HEK293 (cell line): ENCODE measurements around the gene MCEMP1.

Experiments used
- CTCF ChIA-PET: fragments of 350-600 bp; formaldehyde crosslinking; extraction: SDS; loops from one replicate; lab custom pipeline; 2021; ENCODE audit warnings: antibody characterized with exemption; lab: Yijun Ruan, JAX
- POLR2A ChIA-PET: fragments of 300-600 bp; formaldehyde crosslinking; extraction: SDS; loops from one replicate; lab custom pipeline; 2020; ENCODE audit warnings: antibody characterized with exemption, inconsistent platforms; lab: Yijun Ruan, JAX
- H3K27ac ChIP-seq: fragments of 200-500 bp; sonication (Bioruptor generic); 2 replicates; pipeline ENCODE4 v1.5.1; 2014; ENCODE audit warnings: low read depth, low read length, control low read depth, inconsistent platforms; ENCODE audit errors: extremely low read depth
- H3K36me3 ChIP-seq, 2 experiments: fragments of 200-500 bp in 1 of 2; sonication (Bioruptor generic) in 1 of 2; 1 replicate in 1 of 2; 2 replicates in 1 of 2; pipeline ENCODE4 v1.5.1; 2014 to 2017; ENCODE audit warnings: inconsistent platforms in 2 of 2, low read length in 2 of 2; ENCODE audit not compliant: control insufficient read depth in 2 of 2, insufficient read depth in 1 of 2
- H3K4me1 ChIP-seq: fragments of 200-500 bp; sonication (Bioruptor generic); 2 replicates; pipeline ENCODE4 v1.5.1; 2014; ENCODE audit warnings: mild to moderate bottlenecking, low read length, inconsistent platforms; ENCODE audit not compliant: control insufficient read depth, insufficient read depth
- H3K4me3 ChIP-seq: 2 replicates; pipeline ENCODE4 v1.5.1; 2011; ENCODE audit warnings: low read depth, mild to moderate bottlenecking, control low read depth, low read length, moderate library complexity
- H3K9me3 ChIP-seq: fragments of 200-500 bp; sonication (Bioruptor generic); 2 replicates; pipeline ENCODE4 v1.5.1; 2014; ENCODE audit warnings: low read depth, low read length, inconsistent platforms; ENCODE audit not compliant: control insufficient read depth, insufficient read depth
- KLF8 ChIP-seq: fragments of 450-650 bp; formaldehyde crosslinking; IDR thresholded peaks from 2 replicates; pipeline ENCODE4 v1.5.1; 2016; ENCODE audit warnings: missing biosample characterization, missing genetic modification characterization
- PATZ1 ChIP-seq: fragments of 450-650 bp; formaldehyde crosslinking; IDR thresholded peaks from 2 replicates; pipeline ENCODE4 v1.5.1; 2016; ENCODE audit warnings: missing biosample characterization, missing genetic modification characterization
- SP7 ChIP-seq: fragments of 450-650 bp; formaldehyde crosslinking; IDR thresholded peaks from 2 replicates; pipeline ENCODE4 v1.5.1; 2016; ENCODE audit warnings: missing biosample characterization, missing genetic modification characterization
- TRIM28 ChIP-seq: IDR thresholded peaks from 2 replicates; pipeline ENCODE4 v1.6.1; 2011; ENCODE audit warnings: low read length, control low read depth, borderline replicate concordance
- ZBTB7A ChIP-seq: fragments of 450-650 bp; formaldehyde crosslinking; IDR thresholded peaks from 2 replicates; pipeline ENCODE4 v1.5.1; 2016; ENCODE audit warnings: low read depth, missing biosample characterization, missing genetic modification characterization
- ZEB2 ChIP-seq: fragments of 450-650 bp; formaldehyde crosslinking; IDR thresholded peaks from 2 replicates; pipeline ENCODE4 v1.5.1; 2016; ENCODE audit warnings: missing biosample characterization, missing genetic modification characterization
- ZFP41 ChIP-seq: fragments of 450-650 bp; formaldehyde crosslinking; IDR thresholded peaks from 2 replicates; pipeline ENCODE4 v1.5.1; 2016; ENCODE audit warnings: missing biosample characterization, missing genetic modification characterization, borderline replicate concordance
- ZNF112 ChIP-seq: fragments of 450-650 bp; formaldehyde crosslinking; IDR thresholded peaks from 2 replicates; pipeline ENCODE4 v1.5.0; 2017; ENCODE audit warnings: missing biosample characterization, missing genetic modification characterization
- ZNF133 ChIP-seq: fragments of 450-650 bp; formaldehyde crosslinking; IDR thresholded peaks from 2 replicates; pipeline ENCODE4 v1.5.1; 2016; ENCODE audit warnings: missing biosample characterization, missing genetic modification characterization
- ZNF214 ChIP-seq: fragments of 450-650 bp; formaldehyde crosslinking; IDR thresholded peaks from 2 replicates; pipeline ENCODE4 v1.5.1; 2017; ENCODE audit warnings: missing biosample characterization, mild to moderate bottlenecking, missing genetic modification characterization, borderline replicate concordance
- ZNF280D ChIP-seq: fragments of 450-650 bp; formaldehyde crosslinking; IDR thresholded peaks from 2 replicates; pipeline ENCODE4 v1.5.1; 2016; ENCODE audit warnings: missing biosample characterization, missing genetic modification characterization
- ZNF398 ChIP-seq: fragments of 450-650 bp; formaldehyde crosslinking; IDR thresholded peaks from 2 replicates; pipeline ENCODE4 v1.5.1; 2017; ENCODE audit warnings: missing biosample characterization, missing genetic modification characterization
- ZNF404 ChIP-seq: fragments of 450-650 bp; formaldehyde crosslinking; IDR thresholded peaks from 2 replicates; pipeline ENCODE4 v1.5.1; 2017; ENCODE audit warnings: missing biosample characterization, missing genetic modification characterization
- ZNF629 ChIP-seq: fragments of 450-650 bp; formaldehyde crosslinking; IDR thresholded peaks from 2 replicates; pipeline ENCODE4 v1.5.1; 2017; ENCODE audit warnings: missing biosample characterization, missing genetic modification characterization
- ZNF660 ChIP-seq: fragments of 450-650 bp; IDR thresholded peaks from 2 replicates; pipeline ENCODE4 v1.5.1; 2018; ENCODE audit warnings: missing biosample characterization, mild to moderate bottlenecking, missing genetic modification characterization
- ZSCAN23 ChIP-seq: fragments of 450-650 bp; formaldehyde crosslinking; IDR thresholded peaks from 2 replicates; pipeline ENCODE4 v1.5.1; 2016; ENCODE audit warnings: missing biosample characterization, missing genetic modification characterization
- TF ChIP-seq, protein P1 (sequence below): fragments of 450-650 bp; formaldehyde crosslinking; IDR thresholded peaks from 2 replicates; pipeline ENCODE4 v1.5.1; 2017; ENCODE audit warnings: missing biosample characterization, missing genetic modification characterization
- TF ChIP-seq, protein P2 (sequence below): fragments of 450-650 bp; formaldehyde crosslinking; IDR thresholded peaks from 2 replicates; pipeline ENCODE4 v1.5.1; 2016; ENCODE audit warnings: missing biosample characterization, missing genetic modification characterization
- TF ChIP-seq, protein P3 (sequence below): fragments of 450-650 bp; formaldehyde crosslinking; IDR thresholded peaks from 2 replicates; pipeline ENCODE4 v1.5.1; 2016; ENCODE audit warnings: missing biosample characterization, missing genetic modification characterization

Gene MCEMP1

GRCh38 chr19:7680606-7681339 lies 3.9 kb downstream of the MCEMP1 start, which contains the start of gene TRAPPC5 (continued):
- TF ChIP-seq, protein P1, sequence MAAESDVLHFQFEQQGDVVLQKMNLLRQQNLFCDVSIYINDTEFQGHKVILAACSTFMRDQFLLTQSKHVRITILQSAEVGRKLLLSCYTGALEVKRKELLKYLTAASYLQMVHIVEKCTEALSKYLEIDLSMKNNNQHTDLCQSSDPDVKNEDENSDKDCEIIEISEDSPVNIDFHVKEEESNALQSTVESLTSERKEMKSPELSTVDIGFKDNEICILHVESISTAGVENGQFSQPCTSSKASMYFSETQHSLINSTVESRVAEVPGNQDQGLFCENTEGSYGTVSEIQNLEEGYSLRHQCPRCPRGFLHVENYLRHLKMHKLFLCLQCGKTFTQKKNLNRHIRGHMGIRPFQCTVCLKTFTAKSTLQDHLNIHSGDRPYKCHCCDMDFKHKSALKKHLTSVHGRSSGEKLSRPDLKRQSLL (tag by site-specific recombination), result no peak
- TF ChIP-seq ZEB2 (no peak), ZNF280D (no peak), ZNF404 (tag by site-specific recombination) (no peak), ZNF214 (tag by site-specific recombination) (no peak), ZBTB7A (tag by site-specific recombination) (peak; percentile 83; the same call in 1 of the 2 replicates), TRIM28 (no peak), ZNF629 (tag by site-specific recombination) (no peak), ZSCAN23 (tag by site-specific recombination) (no peak), KLF8 (no peak)
- TF ChIP-seq, protein P2, sequence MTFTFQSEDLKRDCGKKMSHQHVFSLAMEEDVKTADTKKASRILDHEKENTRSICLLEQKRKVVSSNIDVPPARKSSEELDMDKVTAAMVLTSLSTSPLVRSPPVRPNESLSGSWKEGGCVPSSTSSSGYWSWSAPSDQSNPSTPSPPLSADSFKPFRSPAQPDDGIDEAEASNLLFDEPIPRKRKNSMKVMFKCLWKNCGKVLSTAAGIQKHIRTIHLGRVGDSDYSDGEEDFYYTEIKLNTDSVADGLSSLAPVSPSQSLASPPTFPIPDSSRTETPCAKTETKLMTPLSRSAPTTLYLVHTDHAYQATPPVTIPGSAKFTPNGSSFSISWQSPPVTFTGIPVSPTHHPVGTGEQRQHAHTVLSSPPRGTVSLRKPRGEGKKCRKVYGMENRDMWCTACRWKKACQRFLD (tag by site-specific recombination), result no peak
- TF ChIP-seq, all 188 proteins: peak for 32

DNA sequence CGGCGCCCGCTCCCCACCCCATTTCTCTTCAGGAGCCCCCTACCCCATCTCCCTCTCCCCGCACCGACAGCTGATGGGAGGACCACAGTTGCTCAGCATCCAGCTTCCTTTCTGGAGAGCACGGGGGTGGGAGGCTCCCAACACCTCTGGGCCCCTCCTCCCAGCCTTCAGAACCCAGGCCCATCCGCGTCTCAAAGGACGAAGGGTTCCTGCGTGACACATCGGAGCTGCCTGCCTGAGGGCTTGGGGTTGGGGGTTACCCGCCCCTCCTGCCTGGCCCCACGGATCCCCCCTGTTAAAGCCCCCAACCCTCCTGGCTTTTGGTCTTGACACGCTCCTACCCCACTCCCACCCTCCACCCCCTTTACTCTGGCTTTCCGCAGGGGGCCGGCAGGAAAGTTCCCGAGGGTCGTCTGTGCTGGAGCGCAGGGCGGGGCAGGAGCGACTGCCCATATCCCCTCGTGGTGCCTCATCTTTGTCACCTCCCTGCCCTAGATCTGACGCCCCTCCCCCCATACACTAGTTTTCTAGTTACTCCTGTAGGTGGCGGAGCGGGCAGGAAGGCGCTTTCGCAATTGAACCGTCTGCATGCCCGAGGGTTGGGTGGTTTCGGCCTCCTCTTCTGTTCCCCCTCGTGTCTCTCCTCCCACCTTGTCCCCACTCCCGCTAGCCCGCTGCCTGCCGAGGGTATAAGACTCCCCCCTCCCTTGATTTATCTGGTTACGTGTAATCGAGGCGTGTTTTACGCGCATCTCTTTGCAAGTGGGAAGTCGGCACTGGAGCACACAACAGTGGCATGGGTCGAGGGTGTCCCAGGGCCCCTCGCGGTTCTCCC lies 4.7 kb downstream of the MCEMP1 start:
- ChIA-PET CTCF (interaction anchor here (0.5 to 2.0 kb wide), 39 partner anchors 9 to 613 kb away, joined by 3 to 23 read pairs (median 4); partner anchors contain the start of genes PET100 and RETN), POLR2A (interaction anchor here (0.5 to 1.2 kb wide), 7 partner anchors 9 to 314 kb away, joined by 3 to 10 read pairs (median 3); partner anchors contain the start of gene RETN)
- peaks cover 3 to 18% of the 10 kb centered on the region in 2 experiments; a peak in 2 of 3 replicates for H3K36me3 ChIP-seq
- H3K27ac ChIP-seq, result peak overlapping the region; percentile 79; the same call in 1 of the 2 replicates
- peak overlapping the region; percentile 91 for H3K4me3 ChIP-seq
- no peaks in the 10 kb centered on the region for H3K9me3 ChIP-seq
- H3K4me1 ChIP-seq, result no peaks in the 10 kb centered on the region
- TF ChIP-seq ZFP41 (no peak), ZNF660 (tag by site-specific recombination) (no peak), ZNF398 (tag by site-specific recombination) (0 out of 2 replicates have a peak, but pooled peaks have one; percentile 17), PATZ1 (0 out of 2 replicates have a peak, but pooled peaks have one; percentile 8), ZNF133 (tag by site-specific recombination) (no peak), SP7 (tag by site-specific recombination) (0 out of 2 replicates have a peak, but pooled peaks have one; percentile 15), ZNF112 (tag by site-specific recombination) (no peak)
- TF ChIP-seq, protein P3, sequence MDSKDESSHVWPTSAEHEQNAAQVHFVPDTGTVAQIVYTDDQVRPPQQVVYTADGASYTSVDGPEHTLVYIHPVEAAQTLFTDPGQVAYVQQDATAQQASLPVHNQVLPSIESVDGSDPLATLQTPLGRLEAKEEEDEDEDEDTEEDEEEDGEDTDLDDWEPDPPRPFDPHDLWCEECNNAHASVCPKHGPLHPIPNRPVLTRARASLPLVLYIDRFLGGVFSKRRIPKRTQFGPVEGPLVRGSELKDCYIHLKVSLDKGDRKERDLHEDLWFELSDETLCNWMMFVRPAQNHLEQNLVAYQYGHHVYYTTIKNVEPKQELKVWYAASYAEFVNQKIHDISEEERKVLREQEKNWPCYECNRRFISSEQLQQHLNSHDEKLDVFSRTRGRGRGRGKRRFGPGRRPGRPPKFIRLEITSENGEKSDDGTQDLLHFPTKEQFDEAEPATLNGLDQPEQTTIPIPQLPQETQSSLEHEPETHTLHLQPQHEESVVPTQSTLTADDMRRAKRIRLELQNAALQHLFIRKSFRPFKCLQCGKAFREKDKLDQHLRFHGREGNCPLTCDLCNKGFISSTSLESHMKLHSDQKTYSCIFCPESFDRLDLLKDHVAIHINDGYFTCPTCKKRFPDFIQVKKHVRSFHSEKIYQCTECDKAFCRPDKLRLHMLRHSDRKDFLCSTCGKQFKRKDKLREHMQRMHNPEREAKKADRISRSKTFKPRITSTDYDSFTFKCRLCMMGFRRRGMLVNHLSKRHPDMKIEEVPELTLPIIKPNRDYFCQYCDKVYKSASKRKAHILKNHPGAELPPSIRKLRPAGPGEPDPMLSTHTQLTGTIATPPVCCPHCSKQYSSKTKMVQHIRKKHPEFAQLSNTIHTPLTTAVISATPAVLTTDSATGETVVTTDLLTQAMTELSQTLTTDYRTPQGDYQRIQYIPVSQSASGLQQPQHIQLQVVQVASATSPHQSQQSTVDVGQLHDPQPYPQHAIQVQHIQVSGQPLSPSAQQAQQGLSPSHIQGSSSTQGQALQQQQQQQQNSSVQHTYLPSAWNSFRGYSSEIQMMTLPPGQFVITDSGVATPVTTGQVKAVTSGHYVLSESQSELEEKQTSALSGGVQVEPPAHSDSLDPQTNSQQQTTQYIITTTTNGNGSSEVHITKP (tag by site-specific recombination), result no peak
